Activated CD8-positive, alpha-beta memory T cell treated with anti-CD3 and anti-CD28 coated beads, Interleukin-2, amount 10 ng/mL, durations not matched to agents 7 days and 5 days (primary cell): ENCODE results near the gene SLC22A23. TPM values are rescaled to one million over a fixed set of nuclear protein-coding genes. Genes with fewer than 3 reads are reported as not detected.

Experiments
- ATAC-seq: fragments of 150-1000 bp; cut with Tn5 transposase; one replicate; pipeline ENCODE4 v1.10.0; 2021; ENCODE audit warnings: moderate library complexity
- CTCF ChIA-PET: fragments of 350-600 bp; sonication (Branson Sonifier 250); formaldehyde crosslinking; loops from one replicate; lab custom pipeline; 2021; ENCODE audit warnings: antibody characterized with exemption; lab: Charles Lee
- DNase-seq: peaks from one replicate; pipeline ENCODE4 v3.0.0-alpha.2; 2020
- H3K27ac Mint-ChIP-seq: one replicate; pipeline ENCODE4 v1.8.0; 2021; ENCODE audit warnings: mild to moderate bottlenecking, mixed read lengths
- H3K27me3 Mint-ChIP-seq: one replicate; pipeline ENCODE4 v1.8.0; 2021; ENCODE audit warnings: mixed read lengths
- H3K36me3 Mint-ChIP-seq: one replicate; pipeline ENCODE4 v1.8.0; 2021; ENCODE audit warnings: mild to moderate bottlenecking, mixed read lengths
- H3K4me1 Mint-ChIP-seq: one replicate; pipeline ENCODE4 v1.8.0; 2021; ENCODE audit warnings: mixed read lengths
- H3K4me3 Mint-ChIP-seq: one replicate; pipeline ENCODE4 v1.8.0; 2021; ENCODE audit warnings: mild to moderate bottlenecking, moderate library complexity, mixed read lengths
- H3K9me3 Mint-ChIP-seq: one replicate; pipeline ENCODE4 v1.8.0; 2022; ENCODE audit warnings: low read depth, mixed read lengths
- total RNA-seq, 2 experiments: library from RNA; stranded (reverse); gene quantifications; one replicate each; pipeline ENCODE4 v1.2.3, GENCODE V29; 2021

Gene SLC22A23
- total RNA-seq, 2 experiments from 2014 or later, result 0.07 to 0.20 TPM

DNA sequence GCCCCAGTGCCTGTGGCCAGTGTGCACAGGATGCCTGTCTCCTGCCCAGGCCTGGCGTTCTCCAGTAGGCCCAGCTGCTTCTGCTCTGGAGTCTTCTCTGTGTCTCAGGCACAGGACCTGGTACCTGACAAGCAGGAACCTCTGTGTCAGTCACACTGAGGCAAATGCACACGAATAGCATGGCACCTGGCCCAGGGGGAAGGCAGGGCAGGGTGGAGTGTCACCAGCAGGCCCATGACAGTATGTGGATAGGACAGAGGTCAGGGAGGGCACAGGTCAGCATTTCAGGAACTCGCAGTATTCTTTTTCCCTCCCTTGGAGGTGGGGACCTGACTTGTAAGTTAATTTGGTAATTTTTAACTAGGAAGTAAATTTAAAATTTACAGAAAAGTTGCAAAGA is 192.5 kb downstream of the SLC22A23 start:
- Mint-ChIP-seq H3K4me3 (no peak overlapping the region), H3K27ac (no peak overlapping the region), H3K27me3 (no peaks in the 10 kb centered on the region), H3K4me1 (peaks cover 39% of the 10 kb centered on the region), H3K9me3 (no peaks in the 10 kb centered on the region), H3K36me3 (peaks cover 20% of the 10 kb centered on the region)
- CTCF ChIA-PET, result interaction anchor here (1.2 kb wide), 2 partner anchors 13 to 15 kb away, joined by 4 to 7 read pairs; no protein-coding TSS in a partner anchor
- ATAC-seq, result no peak
- no peak for DNase-seq

DNA sequence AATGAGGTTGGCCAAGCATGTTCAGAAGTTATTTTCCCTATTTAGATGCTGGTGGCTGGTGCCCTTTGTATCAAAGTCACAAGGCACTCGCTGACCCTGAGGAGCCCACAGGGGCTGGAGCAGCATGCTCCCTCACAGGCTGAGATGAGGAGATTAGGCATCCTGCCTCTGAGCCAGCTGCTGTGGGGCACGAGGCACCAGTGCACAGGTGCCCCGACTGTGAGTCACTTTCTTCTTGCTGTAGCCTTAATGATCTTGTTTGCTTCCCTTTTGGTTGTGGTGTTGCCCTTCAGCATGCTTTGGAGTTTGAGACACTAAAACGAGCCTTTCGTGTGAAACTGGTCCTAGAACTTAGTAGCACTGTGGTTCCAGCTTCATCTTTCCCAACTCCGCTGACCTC is 193.8 kb downstream of the SLC22A23 start:
- H3K27ac Mint-ChIP-seq, result peak overlapping the region; percentile 2
- no peaks in the 10 kb centered on the region for H3K9me3 Mint-ChIP-seq
- DNase-seq, result no peak
- peaks cover 17% of the 10 kb centered on the region for H3K36me3 Mint-ChIP-seq
- no peak for ATAC-seq
- CTCF ChIA-PET, result interaction anchor here (1.1 to 5.5 kb wide), 3 partner anchors 12 to 142 kb away, joined by 4 to 46 read pairs (median 9); no protein-coding TSS in a partner anchor
- no peaks in the 10 kb centered on the region for H3K27me3 Mint-ChIP-seq
- H3K4me3 Mint-ChIP-seq, result no peak overlapping the region
- peaks cover 40% of the 10 kb centered on the region for H3K4me1 Mint-ChIP-seq

DNA sequence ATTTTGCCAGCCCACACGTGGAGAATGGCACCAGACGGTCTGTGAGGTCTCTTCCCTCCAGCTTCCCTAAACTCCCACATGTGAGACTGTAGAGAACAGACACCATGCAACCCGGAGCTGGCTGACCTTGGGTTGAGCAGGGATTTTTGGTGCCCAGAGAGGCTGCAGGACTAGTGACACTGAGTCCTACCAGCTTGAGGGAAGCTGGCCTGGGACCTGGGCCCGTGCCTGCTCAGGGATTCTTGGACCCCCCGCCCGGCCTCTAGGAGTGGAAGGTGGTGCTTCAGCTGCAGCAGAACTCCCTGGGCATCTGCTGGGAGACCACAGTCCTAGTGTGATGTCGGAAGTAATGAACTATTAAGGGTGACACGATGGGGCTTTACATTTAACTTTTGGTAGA is 194.9 kb downstream of the SLC22A23 start:
- peaks cover 38% of the 10 kb centered on the region for H3K4me1 Mint-ChIP-seq
- peaks cover 6% of the 10 kb centered on the region for H3K27me3 Mint-ChIP-seq
- no peak for DNase-seq
- no peaks in the 10 kb centered on the region for H3K9me3 Mint-ChIP-seq
- CTCF ChIA-PET, result interaction anchor here (1.2 to 5.5 kb wide), 4 partner anchors 11 to 471 kb away, joined by 3 to 46 read pairs (median 7); no protein-coding TSS in a partner anchor
- no peak overlapping the region for H3K27ac Mint-ChIP-seq
- no peak overlapping the region for H3K4me3 Mint-ChIP-seq
- H3K36me3 Mint-ChIP-seq, result peaks cover 17% of the 10 kb centered on the region
- no peak for ATAC-seq

DNA sequence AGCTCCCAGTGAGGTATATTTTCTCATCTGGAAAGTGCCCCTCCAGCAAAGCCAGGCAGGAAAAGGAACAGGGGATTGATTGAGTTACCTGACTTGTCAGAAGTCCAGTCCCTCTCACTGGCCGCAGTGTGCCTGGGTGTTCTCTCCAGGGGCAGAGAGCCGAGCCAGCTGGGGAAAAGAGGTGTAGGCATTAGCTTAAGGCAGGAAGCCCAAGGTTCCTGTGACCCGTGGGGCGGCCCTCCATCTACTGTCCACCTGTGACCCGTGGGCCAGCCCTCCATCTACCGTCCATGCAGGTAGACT is 195.4 kb downstream of the SLC22A23 start:
- DNase-seq (no peak), ATAC-seq (no peak)
- H3K4me1 Mint-ChIP-seq, result peaks cover 38% of the 10 kb centered on the region
- no peak overlapping the region for H3K27ac Mint-ChIP-seq
- peaks cover 16% of the 10 kb centered on the region for H3K36me3 Mint-ChIP-seq
- peak overlapping the region; percentile 44 for H3K4me3 Mint-ChIP-seq
- CTCF ChIA-PET, result interaction anchor here (1.2 to 5.5 kb wide), 4 partner anchors 11 to 472 kb away, joined by 3 to 46 read pairs (median 7); no protein-coding TSS in a partner anchor
- H3K27me3 Mint-ChIP-seq, result peaks cover 10% of the 10 kb centered on the region
- no peaks in the 10 kb centered on the region for H3K9me3 Mint-ChIP-seq

DNA sequence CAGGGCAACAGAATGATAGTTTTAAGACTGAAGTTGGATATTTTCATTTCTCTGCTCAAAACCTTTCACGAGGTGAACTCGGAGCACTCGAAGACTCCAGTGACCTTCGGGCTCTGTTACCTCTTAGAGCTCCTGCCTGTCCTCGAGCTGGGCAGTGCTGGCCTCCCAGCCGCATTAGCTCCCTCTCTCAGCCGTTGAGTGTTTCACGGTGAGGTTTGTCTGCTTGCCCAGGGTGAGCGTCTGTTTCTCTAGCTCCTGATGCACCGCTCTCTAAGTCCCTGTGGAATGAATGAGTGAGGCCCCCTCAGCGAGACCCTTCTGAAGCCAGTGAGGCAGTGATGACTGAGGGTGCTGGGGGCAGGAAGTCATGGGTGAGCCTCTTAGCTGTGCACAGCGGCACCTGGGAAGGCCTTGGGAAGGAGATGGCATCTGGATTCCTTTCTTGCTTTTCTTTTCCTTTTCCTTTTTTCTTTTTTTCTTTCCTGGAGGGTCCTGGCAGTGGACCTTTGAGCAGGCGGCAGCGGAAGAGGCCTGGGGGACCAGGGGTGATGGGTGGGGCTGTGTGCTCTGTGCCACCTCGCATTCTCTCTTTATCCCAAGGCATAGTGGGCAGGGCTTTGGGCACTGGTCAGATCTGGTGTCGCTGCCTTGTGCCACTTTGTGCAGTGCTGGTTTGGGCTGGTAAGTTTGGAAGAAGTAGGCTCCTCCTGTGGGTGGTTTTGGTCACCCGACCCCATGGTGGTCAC is 195.9 kb downstream of the SLC22A23 start:
- Mint-ChIP-seq H3K4me1 (peaks cover 38% of the 10 kb centered on the region), H3K27ac (no peak overlapping the region), H3K9me3 (no peaks in the 10 kb centered on the region), H3K27me3 (peaks cover 10% of the 10 kb centered on the region), H3K36me3 (peaks cover 15% of the 10 kb centered on the region), H3K4me3 (peak overlapping the region; percentile 44)
- ATAC-seq, result no peak
- CTCF ChIA-PET, result interaction anchor here (1.8 to 5.5 kb wide), 4 partner anchors 10 to 472 kb away, joined by 5 to 46 read pairs (median 9); no protein-coding TSS in a partner anchor
- no peak for DNase-seq

DNA sequence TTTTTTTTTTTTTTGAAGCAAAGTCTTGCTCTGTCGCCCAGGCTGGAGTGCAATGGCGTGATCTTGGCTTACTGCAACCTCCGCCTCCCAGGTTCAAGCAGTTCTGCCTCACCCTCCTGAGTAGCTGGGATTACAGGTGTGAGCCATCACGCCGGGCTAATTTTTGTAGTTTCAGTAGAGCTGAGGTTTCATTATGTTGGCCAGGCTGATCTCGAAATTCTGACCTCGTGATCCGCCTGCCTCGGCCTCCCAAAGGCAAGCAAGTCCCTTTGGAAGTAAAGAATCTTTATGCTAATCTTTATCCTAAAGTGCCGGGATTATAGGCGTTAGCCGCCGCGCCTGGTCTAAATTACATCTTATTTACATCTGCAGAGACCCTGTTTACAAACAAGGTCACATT is 196.6 kb downstream of the SLC22A23 start:
- Mint-ChIP-seq H3K9me3 (no peaks in the 10 kb centered on the region), H3K4me1 (peaks cover 38% of the 10 kb centered on the region), H3K4me3 (peak overlapping the region; percentile 44), H3K27ac (no peak overlapping the region), H3K36me3 (peaks cover 15% of the 10 kb centered on the region), H3K27me3 (peaks cover 10% of the 10 kb centered on the region)
- CTCF ChIA-PET, result interaction anchor here (1.2 to 5.5 kb wide), 5 partner anchors 10 to 473 kb away, joined by 4 to 46 read pairs (median 5); partner anchors contain the start of gene TUBB2A
- no peak for DNase-seq
- no peak for ATAC-seq

DNA sequence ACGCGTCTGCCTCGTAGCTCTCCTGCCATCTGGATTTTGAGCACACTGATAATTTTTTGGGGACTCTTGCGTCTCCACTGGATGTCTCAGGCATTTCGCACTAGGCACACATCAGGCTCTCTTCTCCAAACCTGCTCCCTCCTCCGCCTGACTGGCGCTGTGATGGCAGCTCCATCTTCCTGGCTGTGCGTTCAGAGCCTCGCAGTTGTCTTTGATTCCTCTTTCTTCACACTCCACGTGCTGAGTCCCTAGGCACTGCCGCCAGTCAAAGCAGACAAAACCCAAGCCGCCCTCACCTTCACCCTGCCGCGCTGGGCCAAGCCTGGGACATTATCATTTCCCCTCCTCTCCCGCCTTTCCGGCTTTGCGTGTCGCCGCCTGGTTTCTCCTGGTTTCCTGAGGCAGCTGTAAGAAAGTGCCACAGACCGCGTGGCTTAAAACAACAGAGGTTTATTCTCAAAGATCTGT is 197.3 kb downstream of the SLC22A23 start:
- H3K27me3 Mint-ChIP-seq, result peaks cover 10% of the 10 kb centered on the region

DNA sequence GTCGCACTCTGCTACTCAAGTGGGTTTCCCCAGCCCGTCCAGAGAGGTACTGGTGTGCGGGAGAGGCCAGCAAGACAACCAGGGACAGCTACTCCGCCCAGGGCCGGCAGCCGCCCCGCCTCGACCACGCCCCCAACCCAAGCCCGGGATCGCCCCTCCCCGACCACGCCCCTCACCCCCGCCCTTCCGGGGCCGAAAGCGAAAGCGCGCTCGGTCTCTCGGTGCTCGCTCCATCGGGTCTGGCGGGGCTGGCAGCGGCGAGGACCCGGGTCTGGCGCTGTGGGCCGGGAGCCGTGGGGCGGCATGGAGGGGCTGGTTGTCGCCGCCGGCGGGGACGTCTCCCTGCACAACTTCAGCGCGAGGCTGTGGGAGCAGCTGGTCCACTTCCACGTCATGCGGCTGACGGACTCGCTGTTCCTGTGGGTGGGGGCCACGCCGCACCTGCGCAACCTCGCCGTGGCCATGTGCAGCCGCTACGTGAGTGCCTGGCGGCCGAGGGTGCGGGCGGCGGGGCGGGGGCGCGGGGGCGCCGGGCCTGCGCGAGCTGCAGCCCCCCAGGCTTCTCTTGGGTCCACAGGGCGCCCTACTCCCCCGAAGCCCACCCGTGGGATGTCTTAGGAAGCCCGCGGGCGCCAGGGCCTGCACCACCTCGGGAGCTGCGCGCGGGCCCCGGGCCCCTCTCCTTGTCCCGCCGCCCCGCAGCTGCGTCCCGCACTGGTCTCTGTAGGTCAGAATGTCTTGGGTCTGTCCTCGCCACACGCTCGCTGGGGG is 197.9 kb downstream of the SLC22A23 start, which contains the start of gene PSMG4:
Gene PSMG4 (plus strand): TSS at position 228 of the 771 bp plus-strand sequence. CDS start 76 bp downstream, at position 304.
- CTCF ChIA-PET, result interaction anchor here (0.8 to 5.5 kb wide), 7 partner anchors 8 to 749 kb away, joined by 3 to 46 read pairs (median 4); partner anchors contain the start of gene TUBB2A
- DNase-seq, result peak; percentile 93
- H3K36me3 Mint-ChIP-seq, result peaks cover 11% of the 10 kb centered on the region
- H3K4me3 Mint-ChIP-seq, result peak within 1 kb of the TSS; percentile 91
- peak within 1 kb of the TSS; percentile 83 for H3K27ac Mint-ChIP-seq
- H3K27me3 Mint-ChIP-seq, result peaks cover 10% of the 10 kb centered on the region
- H3K4me1 Mint-ChIP-seq, result peaks cover 36% of the 10 kb centered on the region
- peak; percentile 83 for ATAC-seq
- no peaks in the 10 kb centered on the region for H3K9me3 Mint-ChIP-seq

More for the DNA sequence above, 197.3 kb downstream of the SLC22A23 start:
- Mint-ChIP-seq H3K9me3 (no peaks in the 10 kb centered on the region), H3K4me1 (peaks cover 36% of the 10 kb centered on the region), H3K36me3 (peaks cover 12% of the 10 kb centered on the region), H3K27ac (peak overlapping the region; percentile 83), H3K4me3 (peak overlapping the region; percentile 91)
- ATAC-seq (peak; percentile 41), DNase-seq (peak; percentile 66)
- CTCF ChIA-PET, result interaction anchor here (0.8 to 5.5 kb wide), 6 partner anchors 9 to 748 kb away, joined by 3 to 46 read pairs (median 4); partner anchors contain the start of gene TUBB2A

DNA sequence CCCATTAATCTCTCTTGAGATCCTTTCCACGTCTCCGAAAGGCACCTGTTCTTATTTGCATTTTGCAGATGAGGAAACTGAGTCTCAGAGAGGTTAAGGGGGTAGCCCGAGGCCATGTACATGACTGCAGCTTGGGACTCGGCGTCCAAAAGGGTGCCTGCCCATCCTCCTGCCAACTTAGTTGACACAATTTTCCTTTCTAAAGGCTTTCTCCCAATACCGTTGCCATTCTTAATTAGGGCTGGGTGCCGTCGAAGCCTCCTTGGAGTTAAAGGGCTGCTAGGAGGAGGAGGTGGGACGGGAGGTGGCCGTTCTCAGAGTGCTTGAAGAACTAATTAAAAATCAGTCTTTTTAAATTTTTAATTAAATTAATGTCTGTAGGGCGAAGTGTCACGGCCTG is 198.6 kb downstream of the SLC22A23 start:
- DNase-seq, result no peak
- Mint-ChIP-seq H3K9me3 (no peaks in the 10 kb centered on the region), H3K4me1 (peaks cover 34% of the 10 kb centered on the region), H3K4me3 (peak overlapping the region; percentile 68), H3K36me3 (peaks cover 9% of the 10 kb centered on the region), H3K27me3 (peaks cover 10% of the 10 kb centered on the region), H3K27ac (no peak overlapping the region)
- CTCF ChIA-PET, result interaction anchor here (0.9 to 5.5 kb wide), 3 partner anchors 7 to 49 kb away, joined by 3 to 46 read pairs (median 5); no protein-coding TSS in a partner anchor
- no peak for ATAC-seq

DNA sequence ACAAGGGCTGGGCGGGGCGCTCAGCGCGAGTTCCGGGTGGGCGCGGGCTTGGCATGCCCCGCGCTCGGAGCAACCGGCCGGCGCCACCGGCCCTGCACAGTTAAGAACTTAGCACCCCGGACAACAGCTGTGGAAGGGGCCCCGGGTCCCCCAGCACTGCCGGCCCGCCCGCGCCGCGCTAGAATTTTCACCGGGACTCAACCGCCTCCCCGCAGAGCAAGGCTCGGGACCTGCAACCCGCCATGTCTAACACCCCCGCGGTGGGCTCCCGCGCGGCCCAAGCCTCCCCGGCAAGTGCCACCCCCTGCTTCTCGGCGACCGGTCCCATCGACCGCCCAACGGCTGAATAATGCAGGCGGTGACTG is 203.3 kb downstream of the SLC22A23 start:
- DNase-seq (no peak), ATAC-seq (no peak)
- Mint-ChIP-seq H3K9me3 (no peaks in the 10 kb centered on the region), H3K27me3 (peaks cover 29% of the 10 kb centered on the region), H3K36me3 (no peaks in the 10 kb centered on the region), H3K4me1 (peaks cover 10% of the 10 kb centered on the region), H3K27ac (no peak overlapping the region), H3K4me3 (no peak overlapping the region)
- CTCF ChIA-PET, result interaction anchor here (1.4 kb wide), 1 partner anchor 26 kb away, joined by 3 read pairs; no protein-coding TSS in a partner anchor

DNA sequence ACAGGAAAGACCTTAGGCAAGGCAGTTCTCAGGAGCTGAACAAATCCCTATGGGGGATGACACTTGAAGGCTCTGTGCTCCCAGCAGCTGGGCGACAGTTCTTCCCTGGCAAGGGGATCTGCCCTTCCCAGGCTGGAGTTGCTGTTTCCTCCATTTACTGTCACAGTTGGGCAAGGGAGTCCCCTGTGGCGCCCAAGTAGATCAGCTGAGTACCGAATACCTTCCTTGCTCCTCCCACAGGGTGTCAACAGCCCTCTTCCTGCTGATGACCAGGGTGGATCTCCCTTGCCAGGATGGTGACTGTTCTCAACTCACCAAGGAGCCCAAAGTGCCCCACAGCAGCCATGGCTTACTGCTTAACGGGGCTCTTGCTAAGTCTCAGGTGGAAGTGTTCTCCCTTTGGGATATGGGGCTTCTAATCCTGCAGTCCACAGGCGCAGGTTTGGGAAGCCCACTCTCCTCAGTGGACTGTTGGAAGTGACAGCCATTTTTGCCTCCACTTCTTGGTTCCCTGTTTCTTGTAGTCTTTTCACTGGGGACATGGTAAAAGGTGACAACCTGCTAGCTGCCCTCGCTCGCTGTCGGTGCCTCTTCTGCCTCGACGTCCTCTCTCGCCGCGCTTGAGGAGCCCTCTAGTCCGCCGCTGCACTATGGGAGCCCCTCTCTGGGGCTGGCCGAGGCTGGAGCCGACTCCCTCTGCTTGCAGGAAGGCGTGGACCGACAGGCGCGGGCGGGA is 203.8 kb downstream of the SLC22A23 start:
- H3K4me1 Mint-ChIP-seq, result peaks cover 10% of the 10 kb centered on the region
- CTCF ChIA-PET, result interaction anchor here (1.2 to 4.3 kb wide), 6 partner anchors 8 to 127 kb away, joined by 3 to 46 read pairs (median 10); partner anchors contain the start of genes PSMG4 and TUBB2A
- H3K4me3 Mint-ChIP-seq, result no peak overlapping the region
- no peaks in the 10 kb centered on the region for H3K36me3 Mint-ChIP-seq
- ATAC-seq (no peak), DNase-seq (no peak)
- peaks cover 35% of the 10 kb centered on the region for H3K27me3 Mint-ChIP-seq
- H3K9me3 Mint-ChIP-seq, result no peaks in the 10 kb centered on the region
- no peak overlapping the region for H3K27ac Mint-ChIP-seq

DNA sequence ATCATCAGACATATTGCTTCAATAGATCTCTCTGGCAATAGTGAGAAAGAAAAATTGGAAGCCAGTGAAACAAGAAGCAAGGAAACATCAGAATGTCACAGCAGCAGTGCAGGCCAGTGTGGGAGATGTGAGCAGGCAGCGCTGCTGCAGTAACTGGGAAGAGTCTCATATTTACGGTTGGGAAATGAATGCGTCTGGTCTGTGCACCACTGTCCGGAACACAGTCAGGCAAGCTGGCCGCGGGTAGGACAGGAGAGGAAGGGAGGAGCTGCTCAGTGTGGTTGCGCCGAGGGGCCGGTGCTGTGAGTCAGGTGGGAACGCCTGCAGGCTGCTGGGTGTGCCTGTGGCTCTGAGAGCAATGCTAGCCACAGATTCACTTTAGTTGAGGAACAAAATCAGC is 204.5 kb downstream of the SLC22A23 start:
- ATAC-seq (no peak), DNase-seq (no peak)
- peaks cover 39% of the 10 kb centered on the region for H3K27me3 Mint-ChIP-seq
- H3K27ac Mint-ChIP-seq, result peak overlapping the region; percentile 2
- no peaks in the 10 kb centered on the region for H3K9me3 Mint-ChIP-seq
- no peaks in the 10 kb centered on the region for H3K36me3 Mint-ChIP-seq
- no peak overlapping the region for H3K4me3 Mint-ChIP-seq
- H3K4me1 Mint-ChIP-seq, result peaks cover 10% of the 10 kb centered on the region
- CTCF ChIA-PET, result interaction anchor here (1.1 to 4.3 kb wide), 18 partner anchors 9 to 480 kb away, joined by 3 to 46 read pairs (median 7); partner anchors contain the start of genes PSMG4 and TUBB2A
